Measurements from ENCODE around the gene SPOCK2. TPM values are rescaled to one million over a fixed set of nuclear protein-coding genes. Genes with fewer than 3 reads are reported as not detected.

The SPOCK2 gene
- total RNA-seq, 4 donors from 2014 or later = 2.1 to 9.9 (median 5.0) TPM

DNA sequence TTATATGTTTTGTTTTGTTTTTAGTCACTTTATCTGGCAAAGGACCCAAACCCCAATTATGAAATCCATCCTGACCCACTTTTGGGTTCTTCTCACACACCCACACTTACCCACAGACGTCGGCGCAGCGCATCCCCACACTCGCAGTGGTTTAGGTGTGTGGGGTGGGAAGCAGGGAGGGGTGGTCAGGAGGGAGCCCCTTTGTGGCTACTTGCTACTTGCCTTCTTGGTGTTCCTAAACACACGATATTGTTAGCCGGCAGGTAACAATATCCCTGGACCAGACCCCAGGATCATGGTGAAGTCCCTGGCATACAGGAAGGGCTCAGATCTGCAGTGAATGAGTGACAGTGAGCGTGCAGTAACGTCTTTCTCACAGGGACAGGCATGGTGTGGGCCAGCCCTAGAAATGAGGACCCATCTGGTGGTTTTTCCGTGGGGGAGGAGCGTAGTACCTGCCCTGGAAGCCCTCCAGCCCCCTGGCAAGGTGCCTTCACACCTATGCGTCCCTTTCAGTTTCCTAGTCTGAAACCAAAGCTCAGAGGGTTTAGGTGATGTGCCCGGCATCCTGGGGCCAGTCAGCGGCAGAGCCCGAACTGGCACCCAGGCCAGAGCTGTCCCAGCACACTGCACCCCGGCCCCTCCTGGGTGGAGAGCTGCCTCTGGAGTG lies 4.4 kb downstream of the SPOCK2 start:
- Histone ChIP-seq H3K27ac (no peak overlapping the region), H3K9me3 (no peaks in the 10 kb centered on the region), H3K27me3 (peaks cover 0 to 28% of the 10 kb centered on the region in 2 donors), H3K4me3 (no peak overlapping the region), H3K36me3 (no peaks in the 10 kb centered on the region), H3K4me1 (peaks cover 0 to 23% (median 18%) of the 10 kb centered on the region in 4 donors)
- 91 to 96% methylated on average over 15 to 16 of the region's 16 CpGs for WGBS, 2 donors
- TF ChIP-seq POLR2A (IDR thresholded peaks at IDR 0.05) (no peak), EP300 (IDR thresholded peaks at IDR 0.05) (no peak)
- TF ChIP-seq, protein P1, sequence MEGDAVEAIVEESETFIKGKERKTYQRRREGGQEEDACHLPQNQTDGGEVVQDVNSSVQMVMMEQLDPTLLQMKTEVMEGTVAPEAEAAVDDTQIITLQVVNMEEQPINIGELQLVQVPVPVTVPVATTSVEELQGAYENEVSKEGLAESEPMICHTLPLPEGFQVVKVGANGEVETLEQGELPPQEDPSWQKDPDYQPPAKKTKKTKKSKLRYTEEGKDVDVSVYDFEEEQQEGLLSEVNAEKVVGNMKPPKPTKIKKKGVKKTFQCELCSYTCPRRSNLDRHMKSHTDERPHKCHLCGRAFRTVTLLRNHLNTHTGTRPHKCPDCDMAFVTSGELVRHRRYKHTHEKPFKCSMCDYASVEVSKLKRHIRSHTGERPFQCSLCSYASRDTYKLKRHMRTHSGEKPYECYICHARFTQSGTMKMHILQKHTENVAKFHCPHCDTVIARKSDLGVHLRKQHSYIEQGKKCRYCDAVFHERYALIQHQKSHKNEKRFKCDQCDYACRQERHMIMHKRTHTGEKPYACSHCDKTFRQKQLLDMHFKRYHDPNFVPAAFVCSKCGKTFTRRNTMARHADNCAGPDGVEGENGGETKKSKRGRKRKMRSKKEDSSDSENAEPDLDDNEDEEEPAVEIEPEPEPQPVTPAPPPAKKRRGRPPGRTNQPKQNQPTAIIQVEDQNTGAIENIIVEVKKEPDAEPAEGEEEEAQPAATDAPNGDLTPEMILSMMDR (IDR thresholded peaks at IDR 0.05) = no peak
- no peak for DNase-seq (ENCODE audit: low spot score in 2 of 2)

DNA sequence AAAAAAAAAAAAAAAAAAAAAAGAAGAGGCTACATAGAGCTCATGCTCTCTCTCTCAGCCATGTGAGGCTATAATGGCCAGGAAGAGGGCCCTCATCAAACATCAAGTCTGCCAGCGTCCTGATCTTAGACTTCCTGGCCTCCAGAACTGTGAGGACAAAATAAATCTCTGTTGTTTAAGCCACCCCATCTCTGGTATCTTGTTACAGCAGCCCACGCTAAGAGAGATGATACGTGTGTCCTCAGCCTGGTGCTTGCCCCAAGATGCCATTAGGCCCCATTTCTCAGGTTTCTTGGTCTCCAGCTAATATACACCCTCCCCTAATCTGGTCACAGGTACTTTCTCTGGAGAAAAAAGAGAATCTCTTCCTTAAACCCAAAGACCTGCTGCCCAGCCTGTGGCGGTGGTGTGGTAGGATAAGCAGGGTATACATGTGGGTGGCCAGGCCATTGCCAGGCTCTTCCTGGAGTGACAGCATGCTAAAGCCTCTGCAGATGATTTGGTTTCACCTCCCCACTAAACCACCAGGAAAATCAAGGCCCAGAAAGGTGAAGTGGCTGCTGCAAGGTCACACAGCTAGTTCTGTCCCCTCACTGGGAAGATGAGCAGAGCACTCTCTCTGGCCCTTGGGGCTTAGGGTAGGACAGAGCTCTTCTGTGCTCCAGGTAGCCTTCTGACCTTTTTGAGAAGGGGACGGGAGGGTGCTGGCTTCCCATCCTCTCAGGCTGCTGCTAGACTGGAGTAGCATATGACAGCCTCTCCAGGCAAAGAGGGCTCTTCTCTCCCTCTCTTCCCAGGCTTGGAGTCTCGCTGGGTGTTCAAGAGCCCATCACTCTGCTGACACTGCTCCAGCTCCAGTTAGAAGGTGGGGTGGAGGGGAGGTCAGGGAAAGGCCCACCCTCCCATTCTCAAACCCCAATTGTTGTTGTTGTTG lies 5.2 kb downstream of the SPOCK2 start:
- Histone ChIP-seq H3K36me3 (no peaks in the 10 kb centered on the region), H3K9me3 (no peaks in the 10 kb centered on the region), H3K27me3 (peaks cover 0 to 20% of the 10 kb centered on the region in 2 donors), H3K27ac (no peak overlapping the region), H3K4me3 (no peak overlapping the region), H3K4me1 (peaks cover 0 to 17% (median 12%) of the 10 kb centered on the region in 4 donors)
- TF ChIP-seq, protein P1 (IDR thresholded peaks at IDR 0.05) = no peak
- TF ChIP-seq EP300 (IDR thresholded peaks at IDR 0.05) (no peak), POLR2A (IDR thresholded peaks at IDR 0.05) (no peak)
- no peak for DNase-seq (ENCODE audit: low spot score in 2 of 2)
- WGBS, 2 donors = 85 to 87% methylated on average over 6 of the region's 6 CpGs

DNA sequence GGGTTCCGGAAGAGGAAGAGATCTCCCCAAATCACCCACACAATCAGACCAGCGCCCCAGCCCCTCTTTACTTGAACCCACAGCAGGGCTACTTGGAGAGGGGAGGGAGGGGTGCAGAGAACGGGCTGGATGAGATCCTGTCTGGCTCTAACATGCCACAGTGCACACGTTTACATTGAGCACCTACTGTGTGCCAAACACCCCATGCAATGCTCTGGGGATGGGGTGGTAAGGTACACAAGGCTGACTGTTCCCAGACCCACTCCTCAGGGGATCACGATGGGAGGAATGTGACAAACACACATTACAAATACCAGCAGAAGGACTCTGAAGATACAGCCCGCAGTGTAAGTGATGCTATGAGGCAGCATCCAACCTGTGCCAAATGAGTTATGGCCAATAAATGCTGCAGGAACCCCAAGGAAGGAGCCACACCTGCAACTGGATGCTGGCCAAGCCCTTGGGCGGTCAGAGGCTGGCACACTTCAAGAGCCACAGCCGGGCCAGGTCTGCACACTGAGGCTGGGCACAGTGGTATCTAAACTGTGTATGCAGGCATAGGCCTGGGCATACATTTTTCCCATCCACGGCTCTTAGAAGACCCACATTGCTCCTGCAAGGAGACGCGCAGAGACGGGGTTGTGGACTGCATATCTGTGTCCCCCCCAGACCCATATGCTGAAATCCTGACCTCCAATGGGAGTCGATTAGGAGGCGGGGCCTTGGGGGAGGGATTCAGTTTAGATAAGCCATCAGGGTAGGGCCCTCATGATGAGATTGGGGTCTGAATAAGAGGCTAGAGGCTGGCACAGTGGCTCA lies 6.4 kb downstream of the SPOCK2 start:
- DNase-seq (ENCODE audit: low spot score in 2 of 2) = no peak
- H3K4me3 ChIP-seq = no peak overlapping the region
- H3K4me1 ChIP-seq = peaks cover 0 to 5% (median 2%) of the 10 kb centered on the region in 4 donors
- peaks cover 0 to 8% of the 10 kb centered on the region in 2 donors for H3K27me3 ChIP-seq
- WGBS, 2 donors = 80 to 85% methylated on average over 12 to 14 of the region's 14 CpGs
- no peaks in the 10 kb centered on the region for H3K36me3 ChIP-seq
- no peaks in the 10 kb centered on the region for H3K9me3 ChIP-seq
- H3K27ac ChIP-seq = no peak overlapping the region
- TF ChIP-seq EP300 (IDR thresholded peaks at IDR 0.05) (no peak), POLR2A (IDR thresholded peaks at IDR 0.05) (no peak)
- TF ChIP-seq, protein P1 (IDR thresholded peaks at IDR 0.05) = no peak

DNA sequence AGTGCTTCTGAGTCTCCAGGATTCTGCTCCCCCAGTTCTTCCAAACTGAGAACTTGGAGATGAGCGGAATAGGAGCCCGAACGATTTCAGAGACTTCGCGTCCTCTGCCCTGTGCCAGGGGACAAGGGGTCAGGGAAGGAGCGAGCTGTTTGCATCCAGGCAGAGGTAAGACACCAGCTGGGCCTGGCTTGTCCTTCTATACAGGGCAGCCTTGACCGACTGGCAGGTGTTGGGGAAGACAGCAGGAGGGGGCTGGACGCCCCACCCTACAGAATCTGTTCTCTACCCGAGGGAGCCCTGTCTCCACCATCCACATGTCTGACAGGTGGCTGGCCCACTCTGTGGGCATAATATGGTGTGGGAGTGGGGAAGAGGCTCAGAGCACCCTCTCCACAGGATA lies 7.1 kb downstream of the SPOCK2 start:
- no peaks in the 10 kb centered on the region for H3K4me1 ChIP-seq
- no peak for DNase-seq (ENCODE audit: low spot score in 2 of 2)
- 90% methylated on average over 9 of the region's 9 CpGs for WGBS, 2 donors
- H3K27me3 ChIP-seq = peaks cover 0 to under 1% of the 10 kb centered on the region in 2 donors
- TF ChIP-seq EP300 (IDR thresholded peaks at IDR 0.05) = no peak
- TF ChIP-seq, protein P1 (IDR thresholded peaks at IDR 0.05) = no peak
- H3K27ac ChIP-seq = no peak overlapping the region
- no peaks in the 10 kb centered on the region for H3K36me3 ChIP-seq
- H3K9me3 ChIP-seq = no peaks in the 10 kb centered on the region
- H3K4me3 ChIP-seq = no peak overlapping the region
